IMR-90 (cell line): Measurements from ENCODE around the gene NRP2. TPM values are rescaled to one million over a fixed set of nuclear protein-coding genes. Genes with fewer than 3 reads are reported as not detected.

ENCODE experiments used
- ATAC-seq: fragments of 200-7000 bp; cut with Tn5 transposase; 2 replicates; pipeline ENCODE4 v1.9.1; 2020; ENCODE audit warnings: low read depth, mild to moderate bottlenecking, moderate library complexity
- BruUV-seq: library from RNA; stranded (reverse); fragments of 400-500 nt; replicated peaks from 2 replicates; lab custom pipeline; 2021; lab: Mats Ljungman, UMichigan
- CTCF ChIA-PET: fragments of 300-600 bp; formaldehyde crosslinking; extraction: SDS; loops from one replicate; lab custom pipeline; 2021; ENCODE audit warnings: antibody characterized with exemption; lab: Yijun Ruan, JAX
- POLR2A ChIA-PET: fragments of 300-600 bp; sonication (Branson Sonifier 250); formaldehyde crosslinking; loops from one replicate; lab custom pipeline; 2022; ENCODE audit warnings: antibody characterized with exemption; ENCODE audit not compliant: unreplicated experiment; lab: Charles Lee
- DNase-seq: peaks from one replicate; pipeline ENCODE4 v3.0.0; 2013
- H2AFZ ChIP-seq: replicated peaks from 2 replicates; pipeline ENCODE3; 2013; ENCODE audit warnings: low read length, mild to moderate bottlenecking; ENCODE audit not compliant: poor library complexity
- H2AK5ac ChIP-seq: 2 replicates; pipeline ENCODE4 v1.6.1; 2013; ENCODE audit warnings: low read depth, low read length, inconsistent platforms
- H2AK9ac ChIP-seq: replicated peaks from 2 replicates; pipeline ENCODE3; 2013; ENCODE audit warnings: mild to moderate bottlenecking, low read depth, low read length, moderate library complexity; ENCODE audit not compliant: poor library complexity
- H2BK120ac ChIP-seq: 2 replicates; pipeline ENCODE4 v1.6.1; 2013; ENCODE audit warnings: low read depth, low read length, inconsistent platforms
- H2BK15ac ChIP-seq: 3 replicates; pipeline ENCODE4 v1.6.1; 2013; ENCODE audit warnings: low read depth, low read length, inconsistent platforms
- H2BK20ac ChIP-seq: 2 replicates; pipeline ENCODE4 v1.6.1; 2013; ENCODE audit warnings: low read depth, mild to moderate bottlenecking, inconsistent platforms, low read length, moderate library complexity
- H2BK5ac ChIP-seq: 2 replicates; pipeline ENCODE4 v1.6.1; 2013; ENCODE audit warnings: mild to moderate bottlenecking, low read depth, low read length, inconsistent platforms; ENCODE audit not compliant: poor library complexity, severe bottlenecking
- H3K14ac ChIP-seq: replicated peaks from 2 replicates; pipeline ENCODE4 v1.6.1; 2013; ENCODE audit warnings: low read depth, low read length, inconsistent platforms
- H3K18ac ChIP-seq: 2 replicates; pipeline ENCODE4 v1.6.1; 2013; ENCODE audit warnings: low read depth, low read length, control low read depth
- H3K23ac ChIP-seq: 2 replicates; pipeline ENCODE4 v1.6.1; 2013; ENCODE audit warnings: low read depth, low read length, inconsistent platforms
- H3K27ac ChIP-seq: 2 replicates; pipeline ENCODE4 v1.5.1; 2013; ENCODE audit warnings: mild to moderate bottlenecking, control low read depth, low read length; ENCODE audit not compliant: insufficient read depth
- H3K27me3 ChIP-seq: 2 replicates; pipeline ENCODE4 v1.6.1; 2013; ENCODE audit warnings: low read length; ENCODE audit not compliant: control insufficient read depth, insufficient read depth
- H3K36me3 ChIP-seq: 2 replicates; pipeline ENCODE4 v1.6.1; 2013; ENCODE audit warnings: low read length, mixed read lengths; ENCODE audit not compliant: control insufficient read depth, insufficient read depth
- H3K4ac ChIP-seq: 2 replicates; pipeline ENCODE4 v1.6.1; 2013; ENCODE audit warnings: low read depth, low read length, inconsistent platforms
- H3K4me1 ChIP-seq: 2 replicates; pipeline ENCODE4 v1.6.1; 2013; ENCODE audit warnings: low read length, mixed read lengths; ENCODE audit not compliant: control insufficient read depth, insufficient read depth
- H3K4me2 ChIP-seq: 2 replicates; pipeline ENCODE4 v1.6.1; 2013; ENCODE audit warnings: low read depth, mild to moderate bottlenecking, control low read depth, low read length, moderate library complexity
- H3K4me3 ChIP-seq: 2 replicates; pipeline ENCODE4 v1.5.1; 2013; ENCODE audit warnings: low read depth, mild to moderate bottlenecking, control low read depth, low read length, moderate library complexity; ENCODE audit not compliant: insufficient read depth
- H3K56ac ChIP-seq: 2 replicates; pipeline ENCODE4 v1.6.1; 2013; ENCODE audit warnings: low read length, inconsistent platforms; ENCODE audit not compliant: insufficient read depth; ENCODE audit errors: extremely low read depth
- H3K79me1 ChIP-seq, 2 experiments: 2 replicates each; pipeline ENCODE4 v1.6.1; 2013; ENCODE audit warnings: low read length in 2 of 2, inconsistent platforms in 1 of 2, low read depth in 1 of 2
- H3K9ac ChIP-seq: 2 replicates; pipeline ENCODE4 v1.6.1; 2013; ENCODE audit warnings: low read depth, low read length, control low read depth
- H3K9me1 ChIP-seq: 2 replicates; pipeline ENCODE4 v1.6.1; 2013; ENCODE audit warnings: low read length, inconsistent platforms; ENCODE audit not compliant: insufficient read depth
- H3K9me3 ChIP-seq: 2 replicates; pipeline ENCODE4 v1.6.1; 2013; ENCODE audit warnings: low read length; ENCODE audit not compliant: control insufficient read depth, insufficient read depth
- H4K20me1 ChIP-seq: 2 replicates; pipeline ENCODE4 v1.6.1; 2013; ENCODE audit warnings: low read length, inconsistent platforms; ENCODE audit not compliant: insufficient read depth
- H4K5ac ChIP-seq: 2 replicates; pipeline ENCODE4 v1.6.1; 2013; ENCODE audit warnings: mild to moderate bottlenecking, low read depth, low read length, control low read depth
- H4K8ac ChIP-seq, 2 experiments: 2 replicates each; pipeline ENCODE4 v1.6.1; 2013; ENCODE audit warnings: low read depth in 2 of 2, low read length in 2 of 2, control low read depth in 1 of 2, inconsistent platforms in 1 of 2
- H4K91ac ChIP-seq: 2 replicates; pipeline ENCODE4 v1.6.1; 2013; ENCODE audit warnings: low read depth, low read length, inconsistent platforms; ENCODE audit not compliant: insufficient read depth
- BHLHE40 ChIP-seq: fragments of 150-350 bp; IDR thresholded peaks from 2 replicates; pipeline ENCODE4 v1.6.1; 2016; ENCODE audit warnings: mild to moderate bottlenecking, low read depth, low read length
- CEBPB ChIP-seq: IDR thresholded peaks from 2 replicates; pipeline ENCODE4 v1.6.1; 2012; ENCODE audit warnings: low read depth, low read length, improper control_type of control experiment
- CHD1 ChIP-seq: IDR thresholded peaks from 2 replicates; pipeline ENCODE4 v1.6.1; 2012; ENCODE audit warnings: low read depth, low read length, improper control_type of control experiment
- CTCF ChIP-seq: conservative IDR thresholded peaks from 2 replicates; pipeline ENCODE4 v1.5.1; 2012; ENCODE audit warnings: mild to moderate bottlenecking, low read depth, low read length, improper control_type of control experiment
- ELK1 ChIP-seq: fragments of 150-350 bp; IDR thresholded peaks from 2 replicates; pipeline ENCODE4 v1.6.1; 2016; ENCODE audit warnings: low read depth, mild to moderate bottlenecking, low read length, moderate library complexity, borderline replicate concordance
- FOS ChIP-seq: fragments of 150-350 bp; IDR thresholded peaks from 2 replicates; pipeline ENCODE4 v1.6.1; 2016; ENCODE audit warnings: low read depth, low read length
- MAFK ChIP-seq: IDR thresholded peaks from 2 replicates; pipeline ENCODE4 v1.6.1; 2012; ENCODE audit warnings: low read depth, low read length, improper control_type of control experiment
- MAZ ChIP-seq: IDR thresholded peaks from 2 replicates; pipeline ENCODE4 v1.6.1; 2012; ENCODE audit warnings: low read depth, mild to moderate bottlenecking, low read length, improper control_type of control experiment, moderate library complexity, borderline replicate concordance
- MXI1 ChIP-seq: IDR thresholded peaks from 2 replicates; pipeline ENCODE4 v1.6.1; 2012; ENCODE audit warnings: low read depth, mild to moderate bottlenecking, low read length, moderate library complexity, borderline replicate concordance
- NFE2L2 ChIP-seq: fragments of 150-350 bp; IDR thresholded peaks from 2 replicates; pipeline ENCODE4 v1.6.1; 2016; ENCODE audit warnings: low read depth, mild to moderate bottlenecking, low read length
- POLR2A ChIP-seq: IDR thresholded peaks from 2 replicates; pipeline ENCODE4 v1.6.1; 2012; ENCODE audit warnings: mild to moderate bottlenecking, low read depth, low read length
- RCOR1 ChIP-seq: IDR thresholded peaks from 2 replicates; pipeline ENCODE4 v1.6.1; 2012; ENCODE audit warnings: mild to moderate bottlenecking, low read length, improper control_type of control experiment; ENCODE audit not compliant: insufficient replicate concordance
- RFX5 ChIP-seq: IDR thresholded peaks from 2 replicates; pipeline ENCODE4 v1.8.0; 2012; ENCODE audit warnings: low read depth, mild to moderate bottlenecking, low read length, moderate library complexity
- SMC3 ChIP-seq: fragments of 150-350 bp; IDR thresholded peaks from 2 replicates; pipeline ENCODE4 v1.6.1; 2016; ENCODE audit warnings: low read depth, mild to moderate bottlenecking, antibody characterized with exemption, low read length, moderate library complexity
- USF2 ChIP-seq: fragments of 150-350 bp; IDR thresholded peaks from 2 replicates; pipeline ENCODE4 v1.6.1; 2017; ENCODE audit warnings: mild to moderate bottlenecking, antibody characterized with exemption, low read length, low read depth
- WGBS, 2 experiments: methylation state at CpG; one replicate each; pipeline versions ENCODE4 v1.1.5 to v1.1.7; 2013; ENCODE audit warnings: missing lambda C conversion rate in 2 of 2; ENCODE audit not compliant: insufficient read length in 1 of 2; ENCODE audit errors: extremely low coverage in 2 of 2; 5-methylcytosine and 5-hydroxymethylcytosine counted together
- dilution Hi-C: fragments of 300-500 bp; cut with HindIII; formaldehyde crosslinking; loops from one replicate; pipeline ENCODE4 v1.14.3; 2018; ENCODE audit warnings: low sequenced_read_pairs; ENCODE audit not compliant: unreplicated experiment
- in situ Hi-C: fragments of 300-500 bp; cut with MboI; formaldehyde crosslinking; loops from 3 replicates; pipeline ENCODE4 v1.14.3; 2019; ENCODE audit warnings: low sequenced_read_pairs, inconsistent platforms, mixed read lengths
- intact Hi-C: fragments of 100-400 bp; cut with micrococcal nuclease; formaldehyde crosslinking; loops from 2 replicates; pipeline ENCODE4 v1.10.0; 2022
- polyA plus RNA-seq, 3 experiments: library from polyadenylated mRNA; depleted of rRNA; stranded (reverse); fragments of >200 nt; gene quantifications; 2 replicates each; pipeline ENCODE4 v1.2.3, GENCODE V29; 2012; ENCODE audit warnings: low replicate concordance in 1 of 3
- total RNA-seq: library from RNA; depleted of rRNA; stranded (reverse); fragments of >200 nt; gene quantifications from 2 replicates; pipeline ENCODE4 v1.2.3, GENCODE V29; 2012

Gene NRP2
- total and polyA plus RNA-seq, 2 of the 4 experiments (the other 2 are of a cell fraction), result 46.4 to 51.3 TPM

GRCh38 chr2:205750797-205751196 is 68.5 kb downstream of the NRP2 start:
- Histone ChIP-seq H2BK120ac (no peak overlapping the region), H2BK5ac (no peak overlapping the region), H3K18ac (no peak overlapping the region), H2AK9ac (no peak overlapping the region), H2AK5ac (no peak overlapping the region), H3K4me1 (peaks cover 17% of the 10 kb centered on the region), H3K56ac (no peak overlapping the region), H2BK20ac (no peak overlapping the region), H3K9me1 (peaks cover 16% of the 10 kb centered on the region), H3K4me3 (no peak overlapping the region), H3K23ac (no peak overlapping the region), H3K36me3 (peaks cover 65% of the 10 kb centered on the region), H3K4me2 (no peak overlapping the region), H4K20me1 (no peaks in the 10 kb centered on the region), H4K8ac (no peak overlapping the region), H3K4ac (no peak overlapping the region), H3K14ac (no peak overlapping the region), H2BK15ac (no peak overlapping the region), H3K79me1 (no peaks in the 10 kb centered on the region; a peak in 1 of 4 replicates), H4K91ac (no peak overlapping the region), H4K5ac (no peak overlapping the region), H3K27ac (no peak overlapping the region), H3K27me3 (no peaks in the 10 kb centered on the region), H3K9me3 (no peaks in the 10 kb centered on the region), H2AFZ (no peak overlapping the region), H3K9ac (no peak overlapping the region)
- intact Hi-C loops, result loop anchor here (2.0 kb wide), 1 partner anchor 16 kb away; no protein-coding TSS in a partner anchor
- POLR2A ChIA-PET, result no interaction called here
- in situ Hi-C loops, result no loop called here
- 76% methylated on average over 2 of the region's 3 CpGs; no CpG with 5 or more reads in 1 of the 2 experiments for WGBS, 2 experiments
- dilution Hi-C loops, result no loop called here
- TF ChIP-seq USF2 (no peak), NFE2L2 (no peak), SMC3 (no peak), RCOR1 (no peak), ELK1 (no peak), MAFK (no peak), CEBPB (no peak), MXI1 (no peak), CHD1 (no peak), FOS (no peak), MAZ (no peak), CTCF (no peak), POLR2A (no peak), BHLHE40 (no peak), RFX5 (no peak)
- no TSS peak for BruUV-seq
- CTCF ChIA-PET, result no interaction called here
- no peak for ATAC-seq
- no peak for DNase-seq
